ENCODE measurements around the gene SAPCD1.

SAPCD1 gene

GRCh38 chr6:31737315-31737990, 25.0 kb upstream of the SAPCD1 start:
- peak overlapping the region; percentile 99 for H3K27ac ChIP-seq
- no peak for TF ChIP-seq CTCF (conservative IDR thresholded peaks at IDR 0.05)

GRCh38 chr6:31737991-31738979, 24.2 kb upstream of the SAPCD1 start:
- H3K27ac ChIP-seq: peak overlapping the region; percentile 99

DNA sequence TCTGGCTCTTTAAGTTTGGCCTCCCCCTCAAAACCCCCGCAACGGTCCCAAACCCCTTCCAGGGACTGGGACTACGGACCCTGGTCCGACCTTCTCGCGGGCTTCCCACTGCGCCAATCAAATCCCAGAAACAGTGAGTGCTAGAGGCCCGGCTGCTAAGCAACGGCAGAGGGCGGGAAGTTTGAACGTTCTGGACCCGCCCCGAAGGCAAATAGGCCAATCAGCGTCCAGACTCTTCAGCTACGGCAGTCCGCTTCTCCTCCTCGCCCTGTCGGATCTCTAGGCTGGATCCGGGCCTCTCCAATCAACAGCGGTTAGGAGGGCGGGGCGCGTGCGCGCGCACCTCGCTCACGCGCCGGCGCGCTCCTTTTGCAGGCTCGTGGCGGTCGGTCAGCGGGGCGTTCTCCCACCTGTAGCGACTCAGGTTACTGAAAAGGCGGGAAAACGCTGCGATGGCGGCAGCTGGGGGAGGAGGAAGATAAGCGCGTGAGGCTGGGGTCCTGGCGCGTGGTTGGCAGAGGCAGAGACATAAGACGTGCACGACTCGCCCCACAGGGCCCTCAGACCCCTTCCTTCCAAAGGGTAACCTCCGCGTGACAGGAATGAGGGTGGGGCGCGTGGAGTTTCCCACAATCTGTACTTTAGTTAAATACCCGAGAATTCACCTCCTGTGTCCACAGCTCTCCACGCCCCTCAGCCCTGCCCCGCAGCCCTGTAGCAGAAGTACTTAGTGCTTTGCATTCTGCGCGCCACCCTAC, 22.6 kb upstream of the SAPCD1 start, which contains the start of gene MSH5:
MSH5 (plus strand) TSS at position 367 of the 758 bp plus-strand sequence. CDS start 462 bp downstream, outside the sequence.
- peak within 1 kb of the TSS; percentile 99 for H3K27ac ChIP-seq
- no peak for TF ChIP-seq CTCF (conservative IDR thresholded peaks at IDR 0.05)

More at GRCh38 chr6:31737991-31738979, 24.2 kb upstream of the SAPCD1 start:
- TF ChIP-seq CTCF (conservative IDR thresholded peaks at IDR 0.05): peak; percentile 54

- peak overlapping the region; percentile 99 for H3K27ac ChIP-seq
- TF ChIP-seq CTCF (conservative IDR thresholded peaks at IDR 0.05): no peak
These were observed 21.8 kb upstream of the SAPCD1 start for GRCh38 chr6:31740397-31741223.

DNA sequence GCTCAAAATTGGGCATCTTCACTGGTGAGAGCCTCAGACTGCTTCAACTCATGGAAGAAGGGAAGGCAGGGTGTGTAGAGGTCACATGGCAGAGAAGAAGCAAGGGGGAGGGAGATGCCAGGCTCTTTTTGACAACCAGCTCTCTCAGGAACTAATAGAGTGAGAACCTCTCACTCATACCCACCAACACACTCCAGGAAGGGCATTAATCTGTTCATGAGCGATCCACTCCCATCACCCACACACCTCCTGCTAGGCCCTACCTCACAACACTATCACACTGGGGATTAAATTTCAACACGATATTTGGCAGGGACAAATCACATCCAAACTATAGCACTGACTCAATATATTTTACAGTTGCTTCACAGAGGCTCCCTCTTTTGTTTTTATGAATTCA, 20.6 kb upstream of the SAPCD1 start:
- H3K27ac ChIP-seq: no peak overlapping the region
- no peak for TF ChIP-seq CTCF (conservative IDR thresholded peaks at IDR 0.05)

GRCh38 chr6:31742894-31743293, 19.6 kb upstream of the SAPCD1 start:
- no peak for TF ChIP-seq CTCF (conservative IDR thresholded peaks at IDR 0.05)
- no peak overlapping the region for H3K27ac ChIP-seq

Data from VCaP (cell line).